ENCODE data around the gene RPL13. TPM values are rescaled to one million over a fixed set of nuclear protein-coding genes. Genes with fewer than 3 reads are reported as not detected.
A peak's percentile ranks its signal among the peaks of the same experiment; 100 is the strongest.

RPL13 gene
- total and polyA plus RNA-seq, 2 of the 13 experiments (the other 11 are each of a cell fraction or from before 2014, with no cell fraction given), result 2,988 to 4,411 TPM

DNA sequence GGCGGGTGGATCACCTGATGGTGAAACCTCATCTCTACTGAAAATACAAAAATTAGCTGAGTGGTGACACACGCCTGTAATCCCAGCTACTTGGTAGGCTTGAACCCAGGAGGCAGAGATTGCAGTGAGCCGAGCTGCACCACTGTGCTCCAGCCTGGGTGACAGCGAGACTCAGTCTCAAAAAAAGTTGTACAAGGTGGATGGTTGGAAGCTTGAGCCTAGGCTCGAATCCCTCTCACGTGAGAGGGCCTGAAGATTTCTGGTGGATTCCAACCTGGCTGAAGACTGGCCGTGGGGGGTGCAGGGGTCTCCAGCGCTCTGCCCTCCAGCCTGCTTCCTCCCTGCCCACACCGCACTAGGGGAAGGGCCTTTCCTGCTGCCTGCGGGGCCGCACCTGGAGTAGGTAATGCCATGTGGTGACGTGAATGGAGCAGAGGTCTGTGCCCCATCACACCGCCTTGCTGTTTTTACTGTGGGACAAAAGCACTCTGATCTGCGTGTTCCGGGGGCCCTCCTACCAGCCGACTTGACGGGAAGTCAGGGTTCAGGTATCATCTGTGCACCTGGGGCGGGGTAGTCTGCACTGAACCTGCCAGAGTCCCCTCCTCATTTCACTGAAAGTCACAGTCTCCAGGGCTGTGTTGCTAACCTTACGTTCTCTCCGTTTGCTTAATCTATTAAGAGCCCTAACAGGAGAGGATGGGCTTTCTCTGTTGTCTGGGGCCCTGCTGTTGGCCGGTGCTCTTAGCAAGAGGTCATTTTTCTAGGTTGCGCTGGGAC is 4.2 kb downstream of the RPL13 start (continued):
- TF ChIP-seq ZNF282 (IDR thresholded peaks at IDR 0.05; ENCODE audit: partially characterized antibody) (no peak), FOXM1 (CRISPR knock-in tag; IDR thresholded peaks at IDR 0.05) (no peak), ZNF766 (CRISPR knock-in tag; IDR thresholded peaks at IDR 0.05; ENCODE audit: borderline replicate concordance) (0 out of 2 replicates have a peak, but pooled peaks have one; percentile 9), SRSF4 (IDR thresholded peaks at IDR 0.05; ENCODE audit: low read depth, low read length, poor library complexity, severe bottlenecking) (no peak), ZNF33A (CRISPR knock-in tag; IDR thresholded peaks at IDR 0.05; ENCODE audit: borderline replicate concordance) (no peak), JUN (CRISPR knock-in tag; IDR thresholded peaks at IDR 0.05) (0 out of 2 replicates have a peak, but pooled peaks have one; percentile 13), ZNF552 (CRISPR knock-in tag; IDR thresholded peaks at IDR 0.05; ENCODE audit: borderline replicate concordance) (peak; percentile 83; the same call in 1 of the 2 replicates), ZNF230 (CRISPR knock-in tag; IDR thresholded peaks at IDR 0.05) (peak; percentile 42; the same call in 1 of the 2 replicates), HOXA3 (CRISPR knock-in tag; IDR thresholded peaks at IDR 0.05) (0 out of 2 replicates have a peak, but pooled peaks have one; percentile 13), NONO (IDR thresholded peaks at IDR 0.05) (no peak), NONO (CRISPR knock-in tag; conservative IDR thresholded peaks at IDR 0.05) (0 out of 2 replicates have a peak, but pooled peaks have one; percentile 13), IRF2 (CRISPR knock-in tag; IDR thresholded peaks at IDR 0.05) (0 out of 2 replicates have a peak, but pooled peaks have one; percentile 36), ZBTB7A (CRISPR knock-in tag; IDR thresholded peaks at IDR 0.05) (peak; percentile 20; the same call in 1 of the 2 replicates), ZNF788 (CRISPR knock-in tag; IDR thresholded peaks at IDR 0.05; ENCODE audit: borderline replicate concordance) (0 out of 2 replicates have a peak, but pooled peaks have one; percentile 59), RNF219 (CRISPR knock-in tag; IDR thresholded peaks at IDR 0.05) (no peak), REL (CRISPR knock-in tag; conservative IDR thresholded peaks at IDR 0.05) (0 out of 2 replicates have a peak, but pooled peaks have one; percentile 48), HMGXB4 (CRISPR knock-in tag; IDR thresholded peaks at IDR 0.05; ENCODE audit: borderline replicate concordance in 1 of 2, low read depth in 1 of 2) (0 out of 4 replicates have a peak, but pooled peaks of 1 of the 2 experiments have one; percentile 23)
- TF ChIP-seq, protein P1, sequence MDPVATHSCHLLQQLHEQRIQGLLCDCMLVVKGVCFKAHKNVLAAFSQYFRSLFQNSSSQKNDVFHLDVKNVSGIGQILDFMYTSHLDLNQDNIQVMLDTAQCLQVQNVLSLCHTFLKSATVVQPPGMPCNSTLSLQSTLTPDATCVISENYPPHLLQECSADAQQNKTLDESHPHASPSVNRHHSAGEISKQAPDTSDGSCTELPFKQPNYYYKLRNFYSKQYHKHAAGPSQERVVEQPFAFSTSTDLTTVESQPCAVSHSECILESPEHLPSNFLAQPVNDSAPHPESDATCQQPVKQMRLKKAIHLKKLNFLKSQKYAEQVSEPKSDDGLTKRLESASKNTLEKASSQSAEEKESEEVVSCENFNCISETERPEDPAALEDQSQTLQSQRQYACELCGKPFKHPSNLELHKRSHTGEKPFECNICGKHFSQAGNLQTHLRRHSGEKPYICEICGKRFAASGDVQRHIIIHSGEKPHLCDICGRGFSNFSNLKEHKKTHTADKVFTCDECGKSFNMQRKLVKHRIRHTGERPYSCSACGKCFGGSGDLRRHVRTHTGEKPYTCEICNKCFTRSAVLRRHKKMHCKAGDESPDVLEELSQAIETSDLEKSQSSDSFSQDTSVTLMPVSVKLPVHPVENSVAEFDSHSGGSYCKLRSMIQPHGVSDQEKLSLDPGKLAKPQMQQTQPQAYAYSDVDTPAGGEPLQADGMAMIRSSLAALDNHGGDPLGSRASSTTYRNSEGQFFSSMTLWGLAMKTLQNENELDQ (CRISPR knock-in tag; IDR thresholded peaks at IDR 0.05; ENCODE audit: borderline replicate concordance), result no peak
